GM12892 (cell line): ENCODE results near the gene ASS1.

Experiments used
- POLR2A ChIP-seq: IDR thresholded peaks from 2 replicates; pipeline ENCODE4 v1.6.1; 2011; ENCODE audit warnings: low read depth, low read length, control low read depth
- POLR2AphosphoS5 ChIP-seq: IDR thresholded peaks from 2 replicates; pipeline ENCODE4 v1.6.1; 2011; ENCODE audit warnings: low read depth, low read length, control low read depth
- TAF1 ChIP-seq: IDR thresholded peaks from 2 replicates; pipeline ENCODE4 v1.6.1; 2011; ENCODE audit warnings: low read depth, mild to moderate bottlenecking, control low read depth, low read length, borderline replicate concordance

DNA sequence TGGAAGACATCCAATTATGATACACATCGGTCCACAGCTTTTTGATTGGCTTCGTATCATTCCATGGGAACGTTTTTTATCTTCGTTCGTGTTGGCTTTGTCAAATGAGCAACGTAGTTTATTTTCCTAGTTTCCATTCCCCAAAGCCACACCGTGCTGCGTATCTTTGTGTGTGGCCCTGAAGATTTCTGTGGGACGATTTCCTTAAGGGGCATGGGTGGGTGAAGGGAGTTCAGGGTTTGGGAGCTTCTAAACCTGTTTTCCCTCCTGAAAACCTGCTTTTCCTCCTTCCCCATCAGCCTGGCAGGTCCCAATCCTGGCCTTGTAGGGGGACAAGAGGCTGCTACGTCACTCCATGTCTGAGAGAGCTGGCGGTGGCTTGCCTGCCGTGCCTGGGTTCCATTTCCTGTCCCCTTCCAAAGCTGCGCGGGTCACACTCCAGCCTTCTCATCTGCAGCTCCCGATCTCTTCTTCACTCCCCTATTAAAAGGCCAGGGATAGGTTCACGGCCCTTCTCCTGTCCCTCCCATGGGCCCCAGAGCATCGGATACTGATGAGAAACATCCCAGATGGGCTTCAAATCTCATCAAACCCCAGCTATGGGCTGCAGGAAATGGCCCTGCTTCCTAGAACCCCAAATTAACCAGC lies 23.5 kb upstream of the ASS1 start:
- TF ChIP-seq POLR2AphosphoS5 (no peak), POLR2A (no peak), TAF1 (no peak)
